HG02763 (cell line): ENCODE data around the gene KCNT1.

Experiments
- ATAC-seq: cut with Tn5 transposase; IDR thresholded peaks from one replicate; pipeline ENCODE4 v1.9.1; 2021; ENCODE audit warnings: mild to moderate bottlenecking, moderate library complexity; ENCODE audit not compliant: unreplicated experiment

KCNT1 gene

DNA sequence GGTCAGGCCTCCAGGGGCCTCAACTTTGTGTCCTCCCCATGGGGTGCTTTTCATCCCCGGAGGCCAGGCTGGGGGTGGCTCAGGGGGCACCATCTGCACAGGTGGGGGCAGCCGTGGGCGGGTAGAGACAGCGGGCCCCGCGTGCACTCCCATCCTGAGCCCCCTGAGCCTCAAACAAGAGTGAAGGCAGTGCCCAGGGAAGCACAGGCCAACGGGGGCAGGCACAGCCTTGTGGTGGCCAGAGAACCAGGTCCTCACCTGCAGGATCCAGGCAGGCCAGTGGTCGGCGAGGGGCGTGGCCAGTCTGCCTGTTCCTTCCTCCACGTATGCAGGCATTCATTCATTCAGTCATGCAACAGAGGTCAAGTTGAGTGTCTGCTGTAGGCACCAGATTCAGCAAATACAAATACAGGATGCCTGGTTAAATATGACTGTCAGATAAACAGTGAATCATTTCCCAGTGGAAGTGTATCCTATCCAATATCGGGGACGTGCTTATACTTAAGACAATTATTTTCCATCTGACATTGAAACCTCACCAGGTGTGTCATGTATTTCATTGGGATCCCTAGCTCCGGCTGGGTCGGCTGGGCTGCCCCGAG, 22.3 kb downstream of the KCNT1 start:
- no peak for ATAC-seq

DNA sequence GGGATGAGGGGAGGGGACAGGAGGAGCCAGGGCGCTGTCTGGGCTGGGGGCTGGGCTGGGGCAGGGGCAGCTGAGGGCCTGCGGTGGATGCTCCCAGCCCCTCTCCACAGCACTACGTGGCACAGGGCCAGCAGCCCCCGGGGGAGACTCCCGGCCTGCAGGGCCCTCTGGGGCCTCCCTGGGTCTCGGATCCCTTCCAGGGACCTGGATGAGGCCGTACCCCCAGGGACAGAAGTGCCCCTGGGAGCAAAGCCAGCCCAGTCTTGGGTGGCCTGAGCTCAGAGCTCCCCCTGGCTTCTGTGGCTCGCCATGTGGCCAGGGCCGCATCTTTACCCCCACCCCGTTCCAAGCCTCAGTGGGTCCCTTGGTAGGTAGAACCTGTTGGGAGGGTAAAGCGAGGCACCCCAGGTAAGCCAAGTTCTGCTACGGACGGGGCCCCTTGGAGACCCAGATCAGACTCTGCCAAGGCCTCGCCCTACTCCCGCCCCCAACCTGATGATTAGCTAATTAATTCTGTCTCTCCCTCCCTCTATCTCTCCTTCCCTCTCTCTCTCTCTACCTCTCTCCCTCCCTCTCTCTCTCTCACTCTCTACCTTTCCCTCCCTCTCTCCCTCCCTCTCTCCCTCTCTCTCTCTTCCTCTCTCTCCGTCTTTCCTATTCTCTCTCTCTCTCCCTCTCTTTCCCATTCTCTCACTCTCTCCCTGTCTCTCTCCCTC, 24.3 kb downstream of the KCNT1 start:
- no peak for ATAC-seq

DNA sequence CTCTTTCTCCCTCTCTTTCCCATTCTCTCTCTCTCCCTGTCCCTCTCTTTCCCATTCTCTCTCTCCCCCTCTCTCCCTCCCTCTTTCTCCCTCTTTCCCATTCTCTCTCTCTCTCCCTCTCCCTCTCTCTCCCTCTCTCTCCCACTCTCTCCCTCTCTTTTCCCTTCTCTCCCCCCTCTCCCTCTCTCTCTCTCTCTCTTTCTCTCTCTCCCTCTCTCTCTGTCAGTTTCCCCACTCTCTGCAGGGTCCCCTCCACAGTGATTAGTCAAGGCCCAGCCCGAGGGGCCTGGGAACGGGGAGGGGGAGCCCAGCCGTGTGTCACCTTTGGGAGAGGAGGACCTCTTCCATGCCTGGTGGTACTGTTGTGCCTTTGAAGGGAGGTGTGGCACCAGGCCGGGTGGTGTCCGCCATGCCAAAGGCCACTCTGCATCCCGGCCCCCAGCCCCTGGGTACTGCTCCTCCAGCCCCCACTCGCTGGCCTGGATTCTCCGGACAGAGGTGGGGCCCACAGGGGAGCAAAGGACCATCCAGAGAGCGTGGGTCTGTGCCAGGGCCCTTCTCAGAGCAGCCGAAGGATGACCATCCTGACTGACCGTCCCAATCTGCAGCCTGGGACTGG, 25.4 kb downstream of the KCNT1 start:
- no peak for ATAC-seq

DNA sequence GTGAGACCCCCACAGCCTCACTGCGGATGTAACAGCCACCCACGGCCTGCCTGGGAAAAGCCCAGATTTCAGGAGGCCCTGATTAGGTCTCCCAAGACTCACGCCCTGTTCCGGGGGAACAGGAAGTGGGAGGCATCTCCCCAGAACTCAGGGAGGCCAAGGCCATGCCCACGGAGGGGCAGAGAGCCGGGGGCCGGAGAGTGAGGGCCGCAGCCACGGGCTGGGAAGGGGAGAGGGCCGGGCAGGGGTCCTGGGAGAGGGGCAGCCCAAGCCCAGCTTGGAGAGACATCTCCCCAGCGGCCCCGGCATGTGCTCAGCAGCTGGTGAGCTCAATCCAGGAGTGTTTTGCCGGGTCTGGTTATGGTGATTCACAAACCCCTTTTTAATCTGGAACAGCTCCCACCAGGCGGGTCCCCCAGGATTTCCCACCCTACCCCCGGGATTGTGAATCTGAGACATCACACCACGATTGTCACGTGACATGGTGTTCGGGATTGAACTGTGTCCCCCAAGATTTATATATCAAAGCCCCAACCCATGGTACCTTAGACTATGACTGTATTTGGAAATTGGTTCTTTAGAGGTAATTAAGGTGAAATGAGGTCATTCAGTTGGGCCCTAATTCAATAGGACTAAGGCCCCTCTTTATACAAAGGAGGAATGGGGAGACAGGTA, 26.6 kb downstream of the KCNT1 start:
- no peak for ATAC-seq

DNA sequence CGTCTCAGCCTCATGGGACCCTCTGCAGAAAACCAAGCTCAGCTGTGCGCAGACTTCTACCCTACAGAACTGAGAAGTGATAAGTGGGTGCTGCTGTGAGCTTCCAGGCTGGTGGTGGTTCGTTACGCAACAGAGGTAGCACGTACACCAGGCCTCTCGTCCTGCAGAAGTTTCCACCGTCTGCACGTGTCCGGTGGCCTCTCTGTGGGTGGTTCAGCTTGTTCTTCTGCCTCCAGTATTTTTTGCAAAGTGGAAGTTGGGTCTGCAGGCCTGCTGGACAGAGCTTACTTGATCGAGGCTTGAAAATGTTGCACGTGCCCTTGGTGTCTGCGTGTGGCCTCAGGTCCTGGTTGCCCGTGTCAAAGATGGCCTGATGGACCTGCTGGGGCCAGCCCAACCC, 27.5 kb downstream of the KCNT1 start:
- no peak for ATAC-seq

DNA sequence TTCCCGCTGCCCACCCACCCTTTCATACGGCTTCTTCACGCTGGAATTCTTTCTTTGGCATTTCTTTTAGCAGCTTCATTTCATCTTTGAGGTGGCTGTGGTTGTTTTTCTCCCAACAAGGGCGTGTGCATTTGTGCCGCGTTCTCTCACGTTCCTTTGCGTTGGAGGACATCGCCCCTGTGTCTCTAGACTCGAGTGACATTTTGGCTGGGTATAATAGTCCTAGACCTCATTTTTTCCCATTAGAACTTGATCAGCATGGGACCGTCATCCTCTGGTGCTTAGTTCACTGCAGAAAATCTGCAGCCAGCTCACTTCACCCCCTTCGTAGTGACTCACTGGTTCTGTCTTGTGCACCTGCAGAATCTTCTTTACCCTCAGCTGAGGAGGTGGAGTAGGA, 29.5 kb downstream of the KCNT1 start:
- ATAC-seq, result no peak

DNA sequence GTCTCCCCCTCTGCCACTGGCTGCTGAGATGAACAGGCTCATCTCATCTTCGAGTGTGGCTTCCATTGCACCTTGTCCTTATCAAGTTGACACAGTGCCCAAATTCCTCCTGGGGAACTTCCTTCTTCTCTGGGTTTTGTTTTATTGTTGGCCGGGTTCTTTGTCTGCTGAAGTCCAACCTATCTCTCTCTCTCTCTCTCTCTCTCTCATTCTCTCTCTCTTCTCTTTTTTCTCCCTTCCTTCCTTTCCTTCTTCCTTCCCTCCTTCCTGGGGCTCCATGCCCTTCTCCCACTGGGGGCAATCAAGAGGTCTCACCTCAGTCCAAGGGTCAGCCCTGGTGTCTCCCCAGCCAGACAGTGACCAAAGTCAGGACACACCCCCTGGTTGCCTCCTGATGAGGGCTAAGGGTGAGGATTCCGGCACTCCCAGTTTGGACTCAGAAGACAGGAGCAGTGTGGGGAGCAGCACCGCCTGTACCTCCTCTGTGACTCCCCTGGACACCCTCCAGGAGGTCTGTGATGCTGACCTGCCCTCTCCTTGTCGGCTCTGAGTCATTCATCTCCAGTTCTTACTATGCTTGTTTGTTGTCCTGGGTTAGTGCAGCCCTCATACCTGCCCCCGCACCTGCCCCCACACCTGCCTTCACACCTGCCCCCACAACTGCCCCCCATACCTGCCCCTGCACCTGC, 30.7 kb downstream of the KCNT1 start:
- no peak for ATAC-seq

DNA sequence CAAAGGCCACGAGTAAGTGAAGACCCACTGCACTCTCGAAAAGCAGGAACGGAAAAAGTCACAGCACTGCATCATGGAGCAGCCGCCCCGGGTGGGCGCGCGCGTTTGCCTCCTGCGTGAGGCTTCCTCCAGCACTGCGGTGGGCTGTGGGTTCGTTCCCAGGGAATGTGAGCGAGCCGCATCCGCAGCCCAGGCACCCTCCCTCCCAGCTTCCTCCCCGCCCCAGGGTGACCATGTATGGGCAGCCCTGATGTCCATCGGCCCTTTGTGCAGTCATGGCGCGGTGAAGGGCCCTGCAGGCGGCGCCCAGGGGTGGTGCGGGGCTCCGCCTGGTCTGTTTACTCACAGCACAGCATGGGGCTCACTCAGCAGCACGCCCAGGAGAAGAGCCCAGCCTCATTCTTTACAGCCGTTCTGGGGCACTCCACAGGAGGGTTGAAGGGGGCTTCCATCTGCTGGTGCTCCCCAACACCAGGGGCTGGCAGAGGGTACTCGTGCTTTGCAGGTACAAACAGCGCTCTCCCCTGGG, 32.7 kb downstream of the KCNT1 start:
- ATAC-seq, result no peak

DNA sequence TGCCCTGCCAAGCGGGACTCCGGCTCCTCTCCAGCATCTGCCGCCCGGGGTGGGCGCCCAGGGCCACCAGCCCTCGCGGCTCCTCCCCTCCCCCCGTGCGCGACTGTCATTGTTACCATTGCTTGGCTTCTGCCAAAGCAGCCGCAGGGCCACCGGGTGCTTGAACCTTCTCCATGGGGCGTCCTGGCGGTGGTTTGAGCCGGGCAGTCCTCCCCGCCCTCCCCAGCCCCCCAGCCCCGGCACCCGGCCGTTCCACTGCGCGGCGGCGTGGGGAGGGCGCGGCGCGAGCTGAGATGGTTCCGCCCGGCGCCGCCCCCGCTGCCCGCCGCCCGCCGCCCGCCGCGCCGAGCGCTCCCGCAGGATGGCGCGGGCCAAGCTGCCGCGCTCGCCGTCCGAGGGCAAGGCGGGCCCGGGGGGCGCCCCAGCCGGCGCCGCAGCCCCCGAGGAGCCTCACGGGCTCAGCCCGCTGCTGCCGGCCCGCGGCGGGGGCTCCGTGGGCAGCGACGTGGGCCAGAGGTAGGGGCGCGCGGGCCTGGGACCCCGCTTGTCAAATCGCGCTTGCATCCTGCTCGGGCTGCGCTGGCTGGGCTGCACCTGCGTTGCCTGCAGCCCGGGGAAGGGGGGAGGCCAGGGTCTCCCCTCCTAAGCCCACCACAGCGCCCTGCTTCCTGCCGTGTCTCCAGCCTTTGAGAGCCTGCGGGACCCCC, 34.4 kb downstream of the KCNT1 start:
- no peak for ATAC-seq

DNA sequence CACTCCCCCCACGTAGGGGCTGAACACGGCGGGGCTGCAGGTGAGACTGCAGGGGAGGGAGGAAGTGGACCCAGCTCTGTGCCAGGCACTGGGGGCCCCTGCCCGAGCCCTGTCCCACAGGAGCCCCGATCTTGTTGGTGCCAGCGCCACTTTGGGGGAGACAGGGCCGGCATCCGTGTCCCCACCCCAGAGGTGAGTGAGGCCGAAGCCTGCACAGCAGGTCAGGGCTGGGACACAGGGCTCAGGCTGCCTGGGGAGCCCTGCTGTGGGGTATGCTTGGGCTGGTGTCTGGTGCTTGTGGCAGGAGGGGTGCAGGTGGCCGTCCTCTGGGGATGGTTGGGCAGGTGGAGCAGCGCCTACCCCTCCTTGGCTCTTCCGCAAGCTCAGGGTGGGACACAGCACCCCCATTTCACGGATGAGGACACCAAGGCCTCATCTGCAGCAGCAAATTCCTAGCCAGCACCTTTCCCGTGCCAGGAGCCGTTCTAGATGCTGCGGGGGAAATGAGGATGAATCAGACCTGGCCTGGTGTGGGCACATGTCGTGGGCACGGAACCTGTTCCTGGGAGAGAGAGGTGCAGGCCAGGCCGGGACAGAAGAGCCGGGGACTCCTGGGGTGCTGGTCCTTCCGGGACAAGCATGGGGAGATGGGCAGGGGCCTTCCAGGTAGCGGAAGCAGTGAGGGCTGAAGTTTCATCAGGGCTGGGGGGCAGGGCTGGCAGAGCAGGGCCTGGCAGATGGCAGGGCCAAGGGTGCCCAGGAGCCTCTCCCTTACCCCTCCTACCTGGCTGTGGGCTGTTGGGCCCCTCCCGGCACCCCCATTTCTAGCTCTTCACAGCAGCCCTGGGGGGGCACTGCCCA, 35.2 kb downstream of the KCNT1 start:
- ATAC-seq, result no peak

DNA sequence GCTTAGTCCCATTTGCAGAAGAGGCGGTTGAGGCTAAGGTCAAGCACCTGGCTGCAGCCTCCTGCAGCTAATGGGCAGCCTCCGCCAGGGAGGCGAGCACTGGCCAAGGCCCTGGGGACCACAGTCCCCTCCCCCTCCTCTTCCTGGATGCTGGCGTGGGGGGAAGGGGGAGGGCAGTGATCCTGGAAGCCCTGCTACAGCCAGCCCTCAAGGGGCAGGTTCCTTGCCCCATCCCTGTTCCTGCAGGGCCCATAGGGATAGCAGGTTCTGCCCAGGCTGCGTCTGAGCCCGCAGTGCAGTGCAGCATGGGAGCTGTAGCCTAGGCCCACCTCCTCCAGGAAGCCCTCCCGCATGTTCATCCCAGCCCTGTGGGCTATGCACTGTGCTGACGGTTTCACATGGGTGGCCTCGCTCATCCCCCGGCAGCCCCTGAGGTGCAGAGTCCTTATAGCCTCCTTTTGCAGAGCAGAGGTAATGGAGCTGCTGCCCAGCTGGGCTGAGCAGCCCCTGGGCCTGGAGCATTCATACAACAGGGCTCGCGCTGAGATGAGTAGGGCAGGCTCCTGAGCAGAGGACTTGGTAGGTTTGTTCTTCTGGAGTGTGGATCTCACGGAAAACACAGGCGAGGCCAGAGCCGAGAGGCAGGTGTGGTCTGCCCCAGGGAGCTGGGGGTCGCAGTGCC, 36.0 kb downstream of the KCNT1 start:
- ATAC-seq, result no peak

DNA sequence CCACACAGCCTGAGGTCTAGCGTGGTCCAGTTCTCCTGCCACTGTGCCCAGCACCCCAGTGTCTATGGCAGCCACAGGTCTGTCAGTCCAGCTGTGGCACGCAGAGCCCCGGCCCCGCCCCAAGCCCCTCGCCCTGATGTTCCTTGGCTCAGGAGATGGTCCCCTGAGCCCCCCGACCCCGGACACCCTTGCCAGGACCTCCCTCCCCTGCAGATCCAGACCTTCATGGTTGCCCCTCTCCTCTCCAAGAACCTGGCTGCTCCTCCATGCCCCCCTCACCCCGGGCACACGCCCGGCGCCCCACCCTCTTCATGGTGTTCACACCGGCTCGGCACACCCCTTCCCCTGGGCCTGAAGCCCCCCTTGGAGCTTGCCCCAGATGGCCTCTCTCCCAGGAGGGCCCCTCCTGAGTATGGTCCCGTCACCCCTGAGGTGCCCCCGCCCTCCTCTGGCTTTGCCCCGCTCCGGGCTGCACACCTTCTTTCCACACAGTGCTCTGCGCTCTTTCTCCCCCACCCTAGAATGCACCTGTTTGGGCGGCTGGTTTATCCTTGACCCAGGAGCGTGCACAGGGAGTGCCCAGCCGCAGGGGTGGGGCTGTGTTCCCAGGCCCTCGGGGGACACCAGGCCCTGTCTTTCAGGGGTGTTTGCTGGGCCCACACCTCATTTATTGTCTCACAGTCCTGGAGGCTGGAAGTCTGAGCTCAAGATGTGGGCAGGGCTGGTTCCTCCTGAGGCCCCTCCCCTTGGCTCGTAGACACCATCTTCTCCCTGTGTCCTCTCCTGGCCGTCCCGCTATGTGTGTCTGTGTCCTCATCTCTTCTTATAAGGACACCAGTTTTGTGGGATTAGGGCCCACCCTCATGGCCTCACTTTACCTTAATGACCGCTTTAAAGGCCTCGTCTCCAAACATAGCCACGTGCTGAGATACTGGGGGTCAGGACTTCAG, 37.6 kb downstream of the KCNT1 start:
- ATAC-seq, result no peak

DNA sequence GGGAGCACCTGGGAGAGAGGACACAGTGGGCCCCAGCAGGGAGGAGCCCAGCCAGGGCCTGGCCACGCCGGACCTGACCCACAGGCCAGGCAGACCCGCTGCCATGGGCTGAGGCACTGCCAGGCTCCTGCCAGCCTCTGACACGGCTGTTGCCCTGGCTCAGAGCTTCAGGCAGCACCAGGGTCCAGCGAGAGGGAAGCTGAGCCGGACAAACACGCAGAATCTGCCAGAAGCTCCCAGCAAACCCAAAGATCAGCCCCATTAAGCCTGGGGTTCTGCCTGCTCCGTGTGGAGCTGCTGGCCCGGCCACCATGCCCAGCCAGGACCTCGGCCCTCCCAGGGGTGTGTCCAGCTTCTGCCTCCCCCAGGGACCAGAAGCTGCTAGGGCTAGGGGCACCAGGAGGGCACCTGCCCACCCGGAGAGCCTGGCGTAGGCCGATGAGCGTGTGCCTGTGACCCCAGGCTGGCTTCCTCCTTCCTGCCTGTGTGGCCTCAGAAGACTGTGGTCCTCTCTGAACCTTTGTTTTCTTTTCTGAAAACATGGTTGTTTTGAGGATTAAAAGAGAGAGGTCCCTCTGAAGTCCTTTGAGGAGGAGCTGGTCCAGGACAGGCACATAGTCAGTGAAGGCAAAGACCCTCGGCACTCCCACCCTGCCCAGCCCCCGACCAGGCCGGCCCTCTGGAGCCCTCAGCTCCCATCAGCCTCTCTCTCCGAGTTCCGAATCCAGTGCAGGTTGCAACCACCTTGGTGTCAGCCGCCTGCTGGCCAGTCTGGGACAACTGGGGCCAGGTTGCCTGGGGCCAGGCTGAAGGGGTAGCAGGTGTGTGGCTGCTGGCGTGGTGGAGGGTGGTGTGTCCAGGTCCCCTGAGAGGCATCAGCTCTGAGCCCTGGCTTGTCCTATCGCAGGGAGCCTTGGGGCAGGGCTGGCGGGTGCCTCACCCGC, 39.6 kb downstream of the KCNT1 start:
- no peak for ATAC-seq

DNA sequence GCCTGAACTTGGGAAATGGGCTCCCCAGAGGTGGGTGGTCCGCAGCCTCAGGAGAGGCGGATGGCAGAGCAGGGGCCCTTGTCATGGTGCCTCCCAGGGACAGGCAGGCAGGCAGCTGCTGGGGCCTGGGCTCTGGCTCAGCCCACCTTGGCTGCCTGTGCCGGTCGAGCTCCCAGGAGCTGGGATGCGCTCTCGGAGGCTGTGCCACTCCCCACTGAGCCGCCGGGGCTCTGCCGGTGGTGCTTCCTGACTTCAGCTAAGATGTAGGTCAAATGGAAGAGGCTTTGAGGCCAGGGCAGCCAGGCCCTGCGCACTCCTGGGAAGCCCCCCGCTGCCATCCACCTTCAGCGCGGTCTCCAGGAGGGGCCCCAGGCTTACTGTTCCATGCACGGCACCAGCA, 41.0 kb downstream of the KCNT1 start:
- no peak for ATAC-seq

DNA sequence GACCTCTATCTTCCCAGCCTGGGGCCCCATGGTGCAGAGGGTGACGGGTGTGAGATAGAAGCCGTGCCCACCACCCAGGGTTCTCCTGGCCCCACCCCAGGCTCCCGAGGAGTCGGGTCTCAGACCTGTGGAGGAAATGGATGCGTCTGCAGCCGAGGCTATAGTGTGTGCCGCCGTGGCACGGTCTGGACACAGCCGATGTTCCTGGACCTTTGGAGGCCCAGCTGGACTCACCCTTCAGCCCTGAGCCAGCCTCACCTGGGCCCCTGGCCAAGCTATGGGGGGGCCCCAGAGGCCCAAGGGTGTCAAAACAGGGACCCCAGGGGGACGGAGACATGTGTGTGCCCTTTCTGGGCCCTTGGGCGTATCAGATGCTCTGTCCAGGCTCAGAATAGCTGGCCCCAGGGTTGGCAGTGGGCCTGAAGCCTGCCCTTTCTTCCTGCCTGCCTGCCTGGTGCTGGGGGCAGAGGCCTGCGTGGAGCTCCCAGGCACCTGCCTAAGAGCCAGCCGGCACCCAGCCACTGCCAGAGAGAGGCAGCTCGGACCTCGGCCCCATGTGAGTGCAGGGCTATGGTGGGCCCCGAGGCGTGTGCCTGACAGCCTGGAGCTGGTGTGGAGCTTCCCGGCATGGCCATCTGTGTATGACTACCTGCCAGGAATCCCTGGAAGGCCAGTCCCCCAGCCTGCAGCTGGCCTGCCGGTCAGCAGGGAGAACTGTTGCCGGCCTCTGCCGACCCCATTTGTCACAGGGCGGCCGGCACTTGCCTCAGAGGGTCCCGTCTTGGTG, 41.8 kb downstream of the KCNT1 start:
- no peak for ATAC-seq
